Kidney epithelial cell (primary cell): ENCODE results near the gene GLYATL2. TPM values are rescaled to one million over a fixed set of nuclear protein-coding genes. Genes with fewer than 3 reads are reported as not detected.

ENCODE experiments used
- DNase-seq: peaks from one replicate; pipeline ENCODE4 v3.0.0-alpha.2; 2010; ENCODE audit warnings: low read depth
- H3K27me3 ChIP-seq: 2 replicates; pipeline ENCODE4 v1.6.0; 2011; ENCODE audit warnings: low read length; ENCODE audit not compliant: control insufficient read depth, insufficient read depth
- H3K36me3 ChIP-seq: 2 replicates; pipeline ENCODE4 v1.5.1; 2011; ENCODE audit warnings: low read length; ENCODE audit not compliant: control insufficient read depth, insufficient read depth
- H3K4me3 ChIP-seq: 2 replicates; pipeline ENCODE4 v1.5.1; 2011; ENCODE audit warnings: low read depth, mild to moderate bottlenecking, control low read depth, low read length
- CTCF ChIP-seq: IDR thresholded peaks from 2 replicates; pipeline ENCODE4 v1.5.1; 2011; ENCODE audit warnings: mild to moderate bottlenecking, moderate library complexity, low read length, control low read depth, inconsistent platforms; ENCODE audit not compliant: insufficient read depth, poor library complexity, severe bottlenecking
- total RNA-seq: library from RNA; depleted of rRNA; stranded (reverse); fragments of >200 nt; gene quantifications from 2 replicates; pipeline ENCODE4 v1.2.3, GENCODE V29; 2015

Gene GLYATL2
- total RNA-seq: 0.13 and 0.68 TPM in 2 replicates

- no peak for TF ChIP-seq CTCF
- H3K4me3 ChIP-seq: no peak within 1 kb of the TSS
- DNase-seq: no peak
- H3K36me3 ChIP-seq: no peaks in the 10 kb centered on the region
- H3K27me3 ChIP-seq: no peaks in the 10 kb centered on the region
Measured at GRCh38 chr11:58844361-58845005, at the start of gene GLYATL2. GLYATL2 (minus strand) TSS chr11:58844704; CDS start chr11:58839612, 5,092 bp downstream.

- Histone ChIP-seq H3K27me3 (no peaks in the 10 kb centered on the region), H3K36me3 (no peaks in the 10 kb centered on the region), H3K4me3 (no peak overlapping the region)
- DNase-seq: no peak
- TF ChIP-seq CTCF: no peak
Measured at GRCh38 chr11:58893899-58894298, 49.4 kb upstream of the GLYATL2 start.

GRCh38 chr11:58888579-58888978 lies 44.1 kb upstream of the GLYATL2 start:
- Histone ChIP-seq H3K36me3 (no peaks in the 10 kb centered on the region), H3K27me3 (no peaks in the 10 kb centered on the region), H3K4me3 (no peak overlapping the region)
- TF ChIP-seq CTCF: no peak
- DNase-seq: no peak

GRCh38 chr11:58887452-58887851 lies 42.9 kb upstream of the GLYATL2 start:
- H3K4me3 ChIP-seq: no peak overlapping the region
- no peaks in the 10 kb centered on the region for H3K27me3 ChIP-seq
- DNase-seq: no peak
- H3K36me3 ChIP-seq: no peaks in the 10 kb centered on the region
- no peak for TF ChIP-seq CTCF

- no peak for TF ChIP-seq CTCF
- H3K4me3 ChIP-seq: no peak overlapping the region
- H3K36me3 ChIP-seq: no peaks in the 10 kb centered on the region
- DNase-seq: no peak
- H3K27me3 ChIP-seq: no peaks in the 10 kb centered on the region
Measured at GRCh38 chr11:58880625-58881024, 36.1 kb upstream of the GLYATL2 start.

GRCh38 chr11:58880166-58880565 lies 35.7 kb upstream of the GLYATL2 start:
- TF ChIP-seq CTCF: no peak
- Histone ChIP-seq H3K36me3 (no peaks in the 10 kb centered on the region), H3K27me3 (no peaks in the 10 kb centered on the region), H3K4me3 (no peak overlapping the region)
- DNase-seq: no peak
